Ammon's horn (tissue), 1 donor: ENCODE results near the gene SESN2.

Source experiments
- DNase-seq: peaks from one replicate; pipeline ENCODE4 v3.0.0-alpha.2; 2016; ENCODE audit warnings: low spot score

The SESN2 gene

GRCh38 chr1:28249866-28250295 lies 9.4 kb upstream of the SESN2 start:
- DNase-seq = no peak

DNA sequence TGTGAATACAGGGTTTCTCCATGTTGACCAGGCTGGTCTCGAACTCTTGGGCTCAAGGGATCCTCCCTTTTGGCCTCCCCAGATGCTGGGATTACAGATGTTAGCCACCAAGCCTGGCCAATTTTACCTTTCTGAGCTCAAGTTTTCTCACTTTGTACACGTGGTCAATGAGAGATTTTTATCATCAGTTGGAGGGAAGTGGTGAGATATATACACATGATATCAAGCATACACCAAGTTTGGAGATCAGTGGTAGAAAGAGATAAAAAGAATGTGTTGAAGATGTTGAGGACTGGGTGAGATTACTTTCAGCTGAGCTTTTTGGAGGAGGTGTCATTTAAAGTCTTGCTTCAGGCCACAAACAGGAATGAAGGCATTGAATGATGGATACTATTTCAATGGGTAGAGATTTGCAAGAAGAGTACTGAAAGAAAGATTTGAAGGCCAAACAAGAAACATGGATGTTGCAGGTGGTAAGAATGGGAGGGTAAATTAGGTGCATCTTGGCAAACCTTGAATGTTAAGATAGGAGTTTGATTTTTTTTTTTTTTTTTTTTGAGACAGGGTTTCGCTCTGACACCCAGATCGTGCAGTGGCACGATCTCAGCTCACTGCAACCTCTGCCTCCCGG lies 3.0 kb upstream of the SESN2 start:
- DNase-seq = no peak

- no peak for DNase-seq
These were observed 1.6 kb upstream of the SESN2 start for GRCh38 chr1:28257736-28258135.

DNA sequence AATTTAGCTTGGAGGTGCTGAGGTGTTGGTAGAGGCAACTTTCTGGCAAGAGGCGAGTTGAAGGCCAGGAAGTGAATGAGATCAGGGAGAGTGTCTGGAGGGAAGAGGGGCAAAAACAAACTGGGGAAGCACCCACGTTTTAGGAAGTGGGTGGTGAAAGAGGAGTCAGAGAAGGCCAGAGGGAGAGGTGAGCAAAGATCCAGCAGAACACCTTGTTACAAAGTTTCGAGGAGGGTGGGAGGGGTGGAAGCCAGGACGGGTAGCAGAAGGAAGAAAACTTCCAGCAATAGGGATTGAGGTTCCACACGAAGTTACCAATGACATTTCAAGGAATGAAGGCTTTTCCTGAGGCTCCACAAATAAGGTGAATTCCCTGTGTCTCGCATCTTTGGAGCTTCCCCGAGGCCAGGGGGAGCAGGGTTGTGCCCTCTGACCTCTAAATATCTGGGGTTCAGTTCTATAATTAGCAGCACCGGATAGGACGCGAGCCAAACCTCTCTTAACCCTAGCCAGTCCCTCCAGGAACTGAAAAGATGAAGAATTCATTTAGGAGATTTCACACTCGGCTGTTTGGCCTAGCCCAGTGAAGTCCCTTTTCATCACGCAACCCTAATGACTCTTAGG lies 578 bp upstream of the SESN2 start:
- no peak for DNase-seq

DNA sequence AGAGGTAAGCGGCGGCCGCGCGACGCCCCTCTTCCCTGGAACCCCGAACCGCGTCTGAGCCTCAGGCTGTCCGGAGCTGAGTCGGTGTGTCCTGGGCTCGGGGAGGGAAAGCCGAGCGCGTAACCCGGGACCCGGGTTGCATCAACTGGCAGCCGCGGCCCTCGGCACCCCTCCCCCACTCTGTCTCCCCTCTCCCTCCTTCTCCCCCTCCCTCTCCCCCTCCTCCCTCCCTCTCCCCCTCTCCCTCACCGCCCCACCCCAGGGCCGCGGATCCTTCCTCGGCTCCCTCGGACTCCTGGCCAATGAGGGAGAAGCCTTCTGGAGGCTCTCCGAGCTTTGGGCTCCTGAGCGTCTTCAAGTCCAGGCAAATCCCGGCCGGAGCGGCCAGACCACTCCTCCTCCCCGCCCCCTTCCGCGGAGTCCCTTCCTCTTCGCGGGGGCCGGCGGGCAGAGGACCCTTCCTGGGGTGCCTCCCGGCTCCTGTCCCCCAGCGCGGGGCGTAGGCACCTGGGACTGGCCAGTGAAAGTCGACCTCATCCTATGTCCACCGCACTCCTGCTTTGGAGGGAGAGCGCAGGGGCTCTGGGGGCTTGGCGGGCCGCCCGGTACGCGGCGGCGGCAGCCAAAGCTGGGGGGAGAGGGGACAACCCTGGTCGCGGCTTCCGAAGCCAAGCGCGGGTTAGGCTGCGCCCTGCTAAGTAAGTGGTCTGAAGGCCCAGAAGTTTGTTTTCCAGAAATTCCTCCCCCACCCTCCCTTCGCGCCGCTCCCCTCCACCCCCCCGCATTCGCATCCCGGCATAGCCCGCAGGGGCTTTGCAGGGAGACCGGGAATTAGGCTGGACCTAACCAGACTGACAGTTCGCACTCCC lies 850 bp downstream of the SESN2 start:
- DNase-seq = peak; percentile 50

GRCh38 chr1:28260803-28261174 lies 1.5 kb downstream of the SESN2 start:
- no peak for DNase-seq

- no peak for DNase-seq
These were observed 5.6 kb downstream of the SESN2 start for GRCh38 chr1:28264897-28265296.

DNA sequence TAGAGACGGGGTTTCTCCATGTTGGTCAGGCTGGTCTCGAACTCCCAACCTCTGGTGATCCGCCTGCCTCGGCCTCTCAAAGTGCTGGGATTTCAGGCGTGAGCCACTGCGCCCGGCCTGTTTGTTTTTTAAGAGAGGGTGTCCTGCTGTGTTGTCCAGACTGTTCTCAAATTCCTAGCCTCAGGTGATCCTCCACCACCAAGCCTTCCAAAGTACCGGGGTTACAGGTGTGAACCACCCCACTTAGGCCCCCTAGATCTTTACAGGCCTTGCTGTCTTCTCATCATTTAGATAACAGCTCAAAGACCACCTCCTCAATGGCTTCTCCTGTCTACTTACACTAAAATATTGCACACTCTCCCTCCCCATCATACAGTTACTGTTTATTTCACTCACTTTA lies 6.3 kb downstream of the SESN2 start:
- no peak for DNase-seq

GRCh38 chr1:28266920-28267322 lies 7.6 kb downstream of the SESN2 start:
- DNase-seq = no peak

GRCh38 chr1:28267633-28268032 lies 8.3 kb downstream of the SESN2 start:
- no peak for DNase-seq

DNA sequence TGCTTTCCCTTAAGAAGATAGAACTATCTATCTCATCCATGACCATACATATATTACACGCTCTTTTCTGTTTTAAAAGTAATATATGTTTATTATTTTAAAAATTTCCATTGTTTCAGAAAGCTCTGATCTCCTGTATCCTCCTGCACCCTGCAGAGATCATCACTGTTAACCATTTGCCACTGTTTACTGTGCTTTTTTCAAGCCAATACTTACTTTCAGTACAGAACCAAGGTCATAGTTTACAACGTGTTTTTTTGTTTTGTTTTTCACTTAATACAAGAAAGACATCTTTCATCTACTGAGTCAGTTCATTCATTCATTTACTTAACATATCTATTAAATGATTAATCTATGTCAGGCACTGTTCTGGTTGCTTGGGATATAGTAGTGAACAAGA lies 10.2 kb downstream of the SESN2 start:
- no peak for DNase-seq

DNA sequence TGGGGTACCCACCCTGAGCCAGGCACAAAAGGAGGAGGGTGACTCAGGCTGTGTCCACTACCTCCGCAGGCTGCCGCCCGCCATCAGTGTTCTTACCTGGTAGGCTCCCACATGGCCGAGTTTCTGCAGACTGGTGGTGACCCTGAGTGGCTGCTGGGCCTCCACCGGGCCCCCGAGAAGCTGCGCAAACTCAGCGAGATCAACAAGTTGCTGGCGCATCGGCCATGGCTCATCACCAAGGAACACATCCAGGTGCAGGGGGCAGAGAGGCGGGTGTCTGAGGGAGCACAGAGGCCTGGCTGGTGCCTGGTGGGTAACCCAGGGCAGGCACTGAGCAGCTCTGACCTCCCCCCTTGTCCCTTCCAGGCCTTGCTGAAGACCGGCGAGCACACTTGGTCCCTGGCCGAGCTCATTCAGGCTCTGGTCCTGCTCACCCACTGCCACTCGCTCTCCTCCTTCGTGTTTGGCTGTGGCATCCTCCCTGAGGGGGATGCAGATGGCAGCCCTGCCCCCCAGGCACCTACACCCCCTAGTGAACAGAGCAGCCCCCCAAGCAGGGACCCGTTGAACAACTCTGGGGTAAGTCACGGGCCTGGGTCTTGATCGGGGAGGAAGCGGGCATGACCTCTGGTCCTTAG lies 13.0 kb downstream of the SESN2 start:
- DNase-seq = no peak

DNA sequence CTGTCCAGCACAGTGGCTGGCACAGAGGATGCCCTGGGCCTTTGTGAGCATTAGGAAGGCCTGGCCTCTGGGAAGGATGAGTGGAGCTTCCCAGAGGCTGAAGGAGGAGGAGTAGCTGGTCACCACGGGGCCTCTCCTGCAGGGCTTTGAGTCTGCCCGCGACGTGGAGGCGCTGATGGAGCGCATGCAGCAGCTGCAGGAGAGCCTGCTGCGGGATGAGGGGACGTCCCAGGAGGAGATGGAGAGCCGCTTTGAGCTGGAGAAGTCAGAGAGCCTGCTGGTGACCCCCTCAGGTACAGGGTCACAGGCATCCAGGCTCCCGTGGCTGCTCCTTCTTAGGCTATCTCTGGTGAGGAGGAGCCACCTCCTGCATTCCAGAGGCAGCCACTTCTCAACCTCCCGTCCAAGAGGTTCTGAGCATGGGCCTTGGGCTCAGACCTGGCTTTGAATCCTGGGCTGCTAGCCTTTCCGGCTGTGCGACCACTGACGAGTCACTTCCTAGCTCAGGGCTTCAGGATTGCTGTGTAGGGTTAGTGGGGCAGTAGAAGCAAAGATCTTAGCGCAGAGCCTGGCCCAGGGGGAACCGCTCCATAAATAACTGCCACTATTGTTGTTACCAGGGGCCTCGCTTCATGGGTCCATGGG lies 14.0 kb downstream of the SESN2 start:
- DNase-seq = no peak

- DNase-seq = no peak
These were observed 19.4 kb downstream of the SESN2 start for GRCh38 chr1:28278763-28279162.

GRCh38 chr1:28279721-28280120 lies 20.4 kb downstream of the SESN2 start:
- no peak for DNase-seq

GRCh38 chr1:28280501-28280900 lies 21.2 kb downstream of the SESN2 start:
- no peak for DNase-seq

GRCh38 chr1:28280977-28281381 lies 21.7 kb downstream of the SESN2 start:
- no peak for DNase-seq

DNA sequence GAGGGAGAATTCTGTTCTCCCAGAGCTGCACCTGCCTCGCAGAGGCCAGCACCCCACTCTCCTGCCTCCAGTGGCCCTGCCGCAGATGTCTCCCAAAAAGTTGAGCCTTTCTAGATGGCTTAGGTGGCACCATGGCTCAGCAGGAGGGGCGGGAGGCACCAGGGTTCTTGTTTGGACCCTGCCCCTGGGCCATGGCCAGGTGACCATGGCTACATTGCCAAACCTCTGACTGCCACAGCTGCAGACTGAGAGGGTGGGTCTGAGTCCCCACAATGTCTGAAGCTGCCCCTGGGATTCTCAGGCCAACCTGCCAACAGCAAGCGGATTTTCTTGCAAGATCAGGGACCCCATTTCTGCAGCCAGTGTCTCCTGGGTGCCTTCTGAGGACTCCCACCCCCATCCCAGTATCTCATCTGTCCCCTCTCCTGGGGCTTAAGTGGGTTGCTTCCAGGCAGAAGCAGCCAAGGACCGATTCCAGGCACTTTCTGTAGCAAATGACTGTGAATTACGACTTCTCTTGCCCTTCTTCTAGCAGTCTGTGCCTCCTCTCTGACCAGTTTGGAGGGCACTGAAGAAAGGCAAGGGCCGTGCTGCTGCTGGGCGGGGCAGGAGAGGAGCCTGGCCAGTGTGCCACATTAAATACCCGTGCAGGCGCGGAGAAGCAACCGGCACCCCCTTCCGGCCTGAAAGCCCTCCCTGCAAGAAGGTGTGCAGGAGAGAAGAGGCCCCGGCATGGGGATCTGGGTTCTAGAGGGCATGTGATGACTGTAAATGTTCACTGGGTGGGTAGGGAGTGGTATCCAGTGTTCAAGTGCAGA lies 22.5 kb downstream of the SESN2 start:
- no peak for DNase-seq

DNA sequence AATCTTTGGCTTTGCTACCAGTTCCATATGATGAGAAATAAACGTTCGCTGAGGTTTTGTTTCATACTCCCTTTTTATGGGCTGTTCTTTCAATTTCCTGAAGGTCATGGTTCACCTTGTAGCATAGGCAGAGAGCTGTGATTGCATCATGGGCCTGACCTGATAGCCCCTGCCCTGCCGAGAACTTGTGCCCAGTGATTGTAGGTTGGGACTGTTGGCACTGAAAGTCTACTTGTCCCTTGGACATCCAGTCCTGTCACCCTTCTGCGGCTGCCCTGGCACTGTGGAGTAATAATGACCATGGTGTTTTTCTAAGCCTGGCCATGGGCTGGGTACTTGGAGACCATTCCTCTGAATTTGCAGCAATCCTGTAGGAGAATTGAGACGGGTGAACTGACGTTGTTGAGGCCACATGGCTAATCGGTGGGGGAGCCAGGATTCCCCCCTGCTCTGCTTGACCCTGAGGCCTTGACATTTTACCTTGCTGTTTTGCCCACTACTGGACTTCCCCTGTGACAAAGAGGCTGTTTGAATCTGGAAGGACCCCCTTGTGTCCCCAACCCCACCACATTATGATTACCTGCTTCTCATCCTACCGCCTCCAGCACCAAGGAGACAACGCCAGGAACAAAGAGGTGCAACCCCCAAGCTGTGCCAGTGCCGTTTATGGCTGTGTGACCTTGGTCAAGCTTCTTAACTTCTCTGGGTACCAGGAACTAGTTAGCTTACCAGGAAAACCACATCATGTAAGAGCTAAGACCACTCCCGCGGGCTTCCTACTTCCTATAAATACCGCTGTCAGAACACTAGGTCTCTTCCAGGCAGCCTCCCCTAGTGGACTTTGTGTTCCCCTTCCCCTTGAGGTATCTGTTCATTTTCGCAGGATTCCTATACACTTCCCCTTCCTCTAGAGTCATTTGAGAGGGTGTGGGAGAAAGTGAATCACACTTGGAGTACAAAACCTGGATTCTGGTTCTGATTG lies 23.4 kb downstream of the SESN2 start:
- DNase-seq = no peak

- no peak for DNase-seq
These were observed 26.8 kb downstream of the SESN2 start for GRCh38 chr1:28286111-28286510.
